GM21447 (cell line): ENCODE results near the gene NYNRIN.
"Not testable (repeated sequence)": the region's sequence is repeated elsewhere in the genome, so short reads cannot be mapped to it uniquely, and the experiment has no call there.

ENCODE experiments used
- ATAC-seq: cut with Tn5 transposase; IDR thresholded peaks from one replicate; pipeline ENCODE4 v1.9.1; 2021; ENCODE audit not compliant: unreplicated experiment

The NYNRIN gene

GRCh38 chr14:24369907-24370687 lies 28.7 kb upstream of the NYNRIN start:
- ATAC-seq, result no peak

GRCh38 chr14:24370748-24371147 lies 28.1 kb upstream of the NYNRIN start:
- no peak for ATAC-seq

DNA sequence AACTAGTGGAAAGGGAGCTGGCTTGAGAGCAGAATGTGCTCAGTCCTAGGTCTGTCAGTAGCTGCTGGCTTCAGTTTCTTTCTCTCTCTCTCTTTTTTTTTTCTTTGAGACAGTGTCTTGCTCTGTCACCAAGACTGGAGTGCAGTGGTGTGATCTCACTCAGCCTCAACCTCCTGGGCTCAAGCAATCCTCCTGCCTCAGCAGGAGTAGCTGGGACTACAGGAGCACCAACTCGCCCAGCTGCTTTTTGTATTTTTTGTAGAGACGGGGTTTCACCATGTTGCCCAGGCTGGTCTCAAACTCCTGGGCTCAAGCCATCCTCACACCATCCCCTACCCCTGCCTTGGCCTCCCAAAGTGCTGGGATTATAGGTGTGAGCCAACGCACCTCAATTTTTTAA lies 27.2 kb upstream of the NYNRIN start:
- not testable (repeated sequence) for ATAC-seq

DNA sequence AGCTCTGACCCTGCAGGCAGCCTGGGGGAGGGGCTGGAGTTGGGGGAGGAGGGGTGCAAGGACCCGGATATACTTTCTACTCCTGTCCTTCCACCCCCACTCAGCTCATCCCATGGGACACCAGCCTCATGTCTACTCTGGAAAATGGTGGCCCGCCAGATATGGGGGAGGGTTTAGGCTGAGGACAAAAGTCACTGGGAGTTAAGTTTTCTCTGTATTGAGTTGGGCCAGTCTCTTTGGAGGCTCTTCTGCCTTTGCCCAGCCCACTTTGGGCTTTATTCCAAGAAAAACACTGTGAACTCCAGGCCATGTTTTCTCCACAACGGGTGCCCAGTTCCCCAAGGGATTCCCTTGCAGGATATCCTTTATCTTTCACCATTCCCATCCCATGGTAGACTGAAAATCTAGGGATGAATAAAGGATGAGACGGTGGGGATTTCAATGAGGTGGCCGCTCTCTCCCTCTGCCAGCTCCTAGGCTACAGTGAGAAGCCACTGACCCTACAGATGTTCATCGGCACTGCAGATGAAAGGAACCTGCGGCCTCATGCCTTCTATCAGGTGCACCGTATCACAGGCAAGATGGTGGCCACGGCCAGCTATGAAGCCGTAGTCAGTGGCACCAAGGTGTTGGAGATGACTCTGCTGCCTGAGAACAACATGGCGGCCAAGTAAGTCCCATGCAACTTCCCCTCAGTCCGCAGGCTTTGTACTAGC lies 25.9 kb upstream of the NYNRIN start:
- no peak for ATAC-seq

DNA sequence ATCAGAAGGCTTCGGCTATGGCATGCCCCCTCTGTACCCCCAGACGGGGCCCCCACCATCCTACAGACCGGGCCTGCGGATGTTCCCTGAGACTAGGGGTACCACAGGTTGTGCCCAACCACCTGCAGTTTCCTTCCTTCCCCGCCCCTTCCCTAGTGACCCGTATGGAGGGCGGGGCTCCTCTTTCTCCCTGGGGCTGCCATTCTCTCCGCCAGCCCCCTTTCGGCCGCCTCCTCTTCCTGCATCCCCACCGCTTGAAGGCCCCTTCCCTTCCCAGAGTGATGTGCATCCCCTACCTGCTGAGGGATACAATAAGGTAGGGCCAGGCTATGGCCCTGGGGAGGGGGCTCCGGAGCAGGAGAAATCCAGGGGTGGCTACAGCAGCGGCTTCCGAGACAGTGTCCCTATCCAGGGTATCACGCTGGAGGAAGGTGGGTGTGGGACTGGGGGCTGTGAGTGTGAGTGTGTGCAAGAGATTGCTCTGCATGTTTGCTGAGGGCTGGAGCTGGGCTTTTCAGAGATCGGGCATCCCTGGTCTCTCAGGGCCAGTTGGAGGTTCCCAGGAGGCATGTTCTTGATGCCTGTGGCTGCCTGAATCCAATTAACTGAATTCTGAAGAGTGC lies 22.2 kb upstream of the NYNRIN start:
- ATAC-seq, result no peak

DNA sequence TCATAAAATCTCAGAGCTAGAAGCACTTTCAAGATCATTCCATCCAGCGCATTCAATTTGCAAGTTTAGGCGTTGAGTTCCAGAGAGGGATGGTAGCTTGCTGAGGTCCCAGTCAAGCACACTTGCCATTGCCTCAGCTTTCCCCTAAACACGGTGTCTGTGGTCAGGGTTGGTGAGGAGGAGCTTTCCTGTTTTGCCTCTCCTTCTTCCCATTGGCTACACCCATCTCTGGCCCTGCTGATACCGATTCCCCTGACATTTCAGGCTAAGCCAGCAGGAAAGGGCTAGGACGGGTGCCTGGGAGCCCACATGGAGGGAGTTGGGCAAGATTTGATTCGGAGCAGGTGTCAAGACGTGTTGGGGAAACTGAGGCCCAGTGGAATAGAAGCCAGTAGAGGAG lies 21.7 kb upstream of the NYNRIN start:
- no peak for ATAC-seq

DNA sequence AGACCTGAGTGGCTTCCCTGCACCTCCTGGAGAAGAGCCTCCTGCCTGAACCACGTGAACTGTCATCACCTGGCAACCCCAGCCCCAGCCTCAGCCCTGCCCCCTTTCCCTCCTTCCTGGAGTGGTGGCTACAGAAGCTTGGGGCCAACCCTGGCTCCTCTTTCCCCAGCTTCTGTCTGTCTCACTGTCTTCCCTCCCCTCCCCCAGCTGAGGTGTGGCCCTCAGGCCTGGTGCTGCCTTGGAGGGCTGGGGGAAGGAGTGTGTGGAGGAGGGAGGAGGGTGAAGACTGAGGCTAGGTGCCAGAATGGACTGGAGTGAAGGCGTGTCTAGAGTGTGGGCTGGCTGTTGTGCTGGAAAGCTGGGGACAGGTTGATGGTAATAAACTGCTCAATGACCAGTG lies 21.1 kb upstream of the NYNRIN start:
- ATAC-seq, result no peak

GRCh38 chr14:24378327-24378726 lies 20.5 kb upstream of the NYNRIN start:
- ATAC-seq, result no peak

DNA sequence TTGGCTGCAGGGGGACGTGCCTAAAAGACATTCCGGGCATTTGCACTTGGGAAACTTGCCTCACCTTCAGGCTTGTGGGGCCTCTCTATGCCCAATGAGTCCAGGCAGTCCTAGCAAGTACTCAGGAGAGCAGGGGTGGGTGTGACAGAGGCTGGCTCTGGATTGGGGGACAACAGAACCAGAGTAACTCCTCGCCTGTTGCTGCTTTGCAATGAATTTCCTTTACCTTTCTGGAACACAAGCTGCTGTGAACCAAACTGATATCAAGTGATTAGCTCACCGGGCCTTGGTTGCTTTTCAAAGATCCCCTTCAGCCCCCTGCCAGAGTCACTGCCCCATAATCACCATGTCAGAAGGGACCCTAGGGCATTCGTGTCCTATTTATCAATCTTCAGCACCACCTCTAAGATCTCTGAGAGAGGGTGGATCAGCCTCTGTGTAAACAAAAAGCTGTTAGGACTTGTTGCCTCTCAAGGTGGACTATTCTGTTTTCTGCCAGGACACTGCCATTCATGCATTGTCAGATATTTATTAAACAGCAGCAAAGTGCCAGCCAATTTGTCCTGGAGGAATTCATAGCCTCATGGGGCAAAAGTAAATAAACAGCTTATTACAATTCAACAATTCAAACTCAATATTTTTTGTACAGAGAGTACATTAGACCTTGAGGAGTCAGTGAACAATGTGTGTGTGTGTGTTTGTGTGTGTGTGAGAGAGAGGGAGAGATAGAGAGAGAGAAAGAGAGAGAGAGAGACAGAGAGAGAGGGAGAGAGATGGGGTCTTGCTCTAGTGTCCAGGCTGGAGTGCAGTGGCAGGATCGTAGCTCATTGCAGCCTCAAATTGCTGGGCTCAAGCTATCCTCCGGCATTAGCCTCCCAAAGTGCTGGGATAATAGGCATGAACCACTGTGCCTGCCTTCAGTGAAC lies 19.6 kb upstream of the NYNRIN start:
- no peak for ATAC-seq

DNA sequence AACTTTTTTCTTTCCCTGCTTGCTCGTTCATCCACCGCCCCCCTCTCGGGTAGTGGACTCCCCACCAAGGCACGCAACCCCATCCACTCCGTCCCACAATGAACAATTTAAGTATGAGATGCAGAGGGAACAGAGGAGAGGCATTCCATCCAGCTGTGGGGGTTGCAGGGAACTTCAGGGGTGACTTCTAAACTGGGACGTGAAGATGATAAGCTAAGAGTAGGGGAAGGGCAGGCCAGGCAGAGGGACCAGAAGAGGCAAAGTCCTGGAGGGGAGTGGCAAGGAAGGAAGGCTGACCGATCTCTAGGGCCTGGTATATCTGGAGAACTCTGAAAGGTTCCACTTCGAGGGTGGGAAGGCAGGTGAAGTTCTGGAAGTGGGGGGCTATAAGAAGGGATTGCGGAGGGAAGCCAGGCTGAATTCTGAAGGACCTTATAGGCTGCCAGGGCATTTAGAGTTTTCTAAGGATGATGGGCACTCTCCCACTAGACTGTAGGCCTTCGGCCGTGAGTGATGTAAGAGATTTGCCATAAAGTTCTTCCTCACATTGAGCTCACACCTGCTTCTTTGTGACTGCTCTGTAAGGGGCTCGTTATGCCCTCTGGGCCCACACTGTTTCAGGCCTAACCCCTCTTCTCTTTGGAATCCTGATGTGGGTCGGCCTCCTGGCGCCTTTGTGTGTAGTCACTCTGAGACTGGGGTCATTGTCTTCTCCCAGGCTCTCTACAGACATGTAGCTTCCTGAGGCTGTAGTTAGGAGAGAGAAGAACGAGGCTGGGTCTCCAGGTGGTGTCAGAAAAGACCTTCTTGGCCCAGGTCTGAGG lies 18.7 kb upstream of the NYNRIN start:
- no peak for ATAC-seq

- ATAC-seq, result no peak
Measured at GRCh38 chr14:24381363-24382063, 17.3 kb upstream of the NYNRIN start.

DNA sequence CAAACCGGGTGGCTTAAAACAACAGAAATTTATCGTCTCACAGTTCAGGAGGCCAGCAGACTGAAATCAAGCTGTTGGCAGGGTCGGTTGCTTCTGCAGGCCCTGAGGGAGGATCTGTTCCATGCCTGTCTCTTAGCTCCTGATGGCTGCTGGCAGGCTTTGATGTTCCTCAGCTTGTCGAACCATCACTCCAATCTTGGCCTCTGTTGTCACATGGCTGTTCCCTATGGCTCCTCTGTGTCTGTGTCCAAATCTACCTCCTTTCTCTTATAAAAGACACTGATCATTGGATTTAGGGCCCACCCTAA lies 16.8 kb upstream of the NYNRIN start:
- ATAC-seq, result no peak

GRCh38 chr14:24384169-24384568 lies 14.6 kb upstream of the NYNRIN start:
- no peak for ATAC-seq

GRCh38 chr14:24385524-24385923 lies 13.3 kb upstream of the NYNRIN start:
- no peak for ATAC-seq

DNA sequence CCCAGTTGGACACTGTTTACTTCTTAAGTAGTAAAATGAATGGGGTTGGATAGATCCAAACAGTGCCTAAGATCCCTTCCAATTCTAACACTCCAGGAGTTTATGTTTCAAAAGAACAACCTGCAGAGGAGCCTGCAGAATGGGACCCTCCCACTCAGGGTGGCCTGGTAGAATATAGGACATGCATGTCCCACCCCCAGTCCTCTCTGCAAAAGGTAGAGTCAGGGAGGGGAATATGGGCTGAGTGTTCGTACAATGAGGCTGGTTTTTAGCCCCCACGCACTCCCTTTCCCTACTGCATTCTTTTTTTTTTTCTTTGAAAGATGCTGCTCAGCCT lies 11.8 kb upstream of the NYNRIN start:
- no peak for ATAC-seq

DNA sequence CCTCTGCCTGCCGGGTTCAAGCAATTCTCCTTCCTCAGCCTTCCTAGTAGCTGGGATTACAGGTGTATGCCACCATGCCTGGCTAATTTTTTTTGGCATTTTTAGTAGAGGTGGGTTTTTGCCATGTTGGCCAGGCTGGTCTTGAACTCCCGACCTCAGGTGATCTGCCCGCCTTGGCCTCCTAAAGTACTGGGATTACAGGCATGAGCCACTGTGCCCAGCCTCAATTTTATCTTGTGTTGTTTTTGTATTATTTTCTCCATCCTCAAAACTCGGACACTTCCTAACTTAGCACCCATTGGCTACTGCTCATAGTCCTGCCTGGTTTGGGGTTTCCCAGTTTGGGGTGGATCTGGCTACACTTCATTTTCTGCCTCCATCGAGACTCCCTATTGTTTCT lies 11.2 kb upstream of the NYNRIN start:
- not testable (repeated sequence) for ATAC-seq

DNA sequence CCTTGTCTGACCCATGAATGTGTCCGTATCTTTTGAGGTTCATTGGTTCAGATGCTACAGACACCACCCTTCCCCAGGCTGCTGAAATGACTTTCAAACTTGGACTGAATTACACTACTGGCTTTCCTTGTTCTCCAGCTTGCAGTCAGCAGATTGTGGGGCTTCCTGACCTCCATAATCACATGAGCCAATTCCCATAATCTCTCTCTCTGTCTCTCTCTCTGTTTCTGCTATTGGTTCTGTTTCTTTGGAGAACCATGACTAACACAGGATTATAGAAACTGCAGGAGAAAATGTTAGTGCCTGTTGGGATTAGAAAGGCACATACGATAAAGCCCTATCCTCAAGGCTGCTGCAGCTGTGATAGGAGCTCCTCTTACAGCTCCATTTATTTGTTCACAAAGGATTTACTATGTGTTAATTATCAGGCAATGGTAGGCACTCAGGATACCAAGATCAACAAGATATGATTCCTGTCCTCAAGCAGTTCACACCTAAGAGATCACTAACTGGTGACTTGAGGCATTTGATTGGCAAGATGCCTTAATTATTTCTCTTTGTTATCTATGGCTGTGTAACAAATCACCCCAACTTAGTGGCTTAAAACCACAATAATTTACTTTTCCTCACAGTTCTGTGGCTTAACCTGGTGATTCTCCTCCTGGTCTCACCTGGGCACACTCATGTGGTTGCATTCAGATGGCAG lies 10.2 kb upstream of the NYNRIN start:
- no peak for ATAC-seq

- ATAC-seq, result no peak
Measured at GRCh38 chr14:24389226-24389848, 9.5 kb upstream of the NYNRIN start.
